Activated CD4-positive, alpha-beta memory T cell treated with anti-CD3 and anti-CD28 coated beads, Interleukin-2, amount 10 ng/mL, durations not matched to agents 7 days and 5 days (primary cell): ENCODE data around the gene DHX34. TPM values are rescaled to one million over a fixed set of nuclear protein-coding genes. Genes with fewer than 3 reads are reported as not detected.
"Not testable (repeated sequence)": the region's sequence is repeated elsewhere in the genome, so short reads cannot be mapped to it uniquely, and the experiment has no call there.

Experiments used
- CTCF ChIA-PET: fragments of 350-600 bp; sonication (Branson Sonifier 250); formaldehyde crosslinking; loops from one replicate; lab custom pipeline; 2021; ENCODE audit warnings: antibody characterized with exemption, inconsistent platforms; lab: Charles Lee
- POLR2A ChIA-PET: fragments of 350-600 bp; sonication (Branson Sonifier 250); formaldehyde crosslinking; loops from one replicate; lab custom pipeline; 2021; ENCODE audit warnings: antibody characterized with exemption; lab: Charles Lee
- DNase-seq: peaks from one replicate; pipeline ENCODE4 v3.0.0-alpha.2; 2020
- H3K27ac Mint-ChIP-seq: one replicate; pipeline ENCODE4 v1.8.0; 2021; ENCODE audit warnings: mild to moderate bottlenecking, mixed read lengths
- H3K27me3 Mint-ChIP-seq: one replicate; pipeline ENCODE4 v1.8.0; 2021; ENCODE audit warnings: mixed read lengths
- H3K36me3 Mint-ChIP-seq: one replicate; pipeline ENCODE4 v1.8.0; 2021; ENCODE audit warnings: low read depth, mixed read lengths
- H3K4me1 Mint-ChIP-seq: one replicate; pipeline ENCODE4 v1.8.0; 2021; ENCODE audit warnings: mixed read lengths
- H3K4me3 Mint-ChIP-seq: one replicate; pipeline ENCODE4 v1.8.0; 2021; ENCODE audit warnings: mild to moderate bottlenecking, mixed read lengths
- H3K9me3 Mint-ChIP-seq: one replicate; pipeline ENCODE4 v1.8.0; 2021; ENCODE audit warnings: mixed read lengths
- total RNA-seq, 2 experiments: library from RNA; stranded (reverse); gene quantifications; one replicate each; pipeline ENCODE4 v1.2.3, GENCODE V29; 2021

Gene DHX34
- total RNA-seq, 2 experiments from 2014 or later, result 10.3 to 10.5 TPM

DNA sequence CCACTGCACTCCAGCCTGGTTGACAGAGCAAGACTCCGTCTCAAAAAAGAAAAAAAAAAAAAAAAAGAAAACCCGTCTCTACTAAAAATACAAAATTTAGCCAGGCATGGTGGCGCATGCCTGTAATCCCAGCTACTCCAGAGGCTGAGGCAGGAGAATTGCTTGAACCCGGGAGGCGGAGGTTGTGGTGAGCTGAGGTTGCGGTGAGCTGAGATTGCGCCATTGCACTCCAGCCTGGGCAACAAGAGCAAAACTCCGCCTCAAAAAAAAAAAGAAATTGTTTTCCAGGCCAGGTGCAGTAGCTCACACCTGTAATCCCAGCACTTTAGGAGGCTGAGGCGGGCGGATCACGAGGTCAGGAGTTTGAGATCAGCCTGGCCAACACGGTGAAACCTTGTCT lies 37.5 kb downstream of the DHX34 start:
- H3K9me3 Mint-ChIP-seq, H3K4me3 Mint-ChIP-seq, DNase-seq, H3K27me3 Mint-ChIP-seq, H3K27ac Mint-ChIP-seq, H3K36me3 Mint-ChIP-seq, POLR2A ChIA-PET: not testable (repeated sequence)
- CTCF ChIA-PET, result interaction anchor here (0.7 kb wide), 1 partner anchor 961 kb away, joined by 3 read pairs; no protein-coding TSS in a partner anchor
- H3K4me1 Mint-ChIP-seq, result peaks cover 21% of the 10 kb centered on the region

GRCh38 chr19:47387623-47388022 lies 38.5 kb downstream of the DHX34 start:
- DNase-seq, CTCF ChIA-PET, H3K9me3 Mint-ChIP-seq, H3K4me3 Mint-ChIP-seq, H3K36me3 Mint-ChIP-seq, H3K27ac Mint-ChIP-seq, H3K27me3 Mint-ChIP-seq: not testable (repeated sequence)
- peaks cover 13% of the 10 kb centered on the region for H3K4me1 Mint-ChIP-seq
- POLR2A ChIA-PET, result interaction anchor here (0.9 kb wide), 1 partner anchor 109 kb away, joined by 3 read pairs; no protein-coding TSS in a partner anchor

GRCh38 chr19:47388721-47389120 lies 39.6 kb downstream of the DHX34 start:
- not testable (repeated sequence) for H3K27me3 Mint-ChIP-seq, H3K27ac Mint-ChIP-seq, H3K4me3 Mint-ChIP-seq, H3K9me3 Mint-ChIP-seq, H3K36me3 Mint-ChIP-seq, H3K4me1 Mint-ChIP-seq, DNase-seq
- ChIA-PET POLR2A (interaction anchor here (0.6 kb wide), 2 partner anchors 141 to 363 kb away, joined by 3 read pairs; no protein-coding TSS in a partner anchor), CTCF (interaction anchor here (0.6 to 4.4 kb wide), 5 partner anchors 10 to 881 kb away, joined by 3 to 77 read pairs (median 6); partner anchors contain the start of gene DHX34)

- no peak overlapping the region for H3K4me3 Mint-ChIP-seq
- H3K36me3 Mint-ChIP-seq, result no peaks in the 10 kb centered on the region
- DNase-seq, result no peak
- H3K27me3 Mint-ChIP-seq, result peaks cover 5% of the 10 kb centered on the region
- no peaks in the 10 kb centered on the region for H3K9me3 Mint-ChIP-seq
- CTCF ChIA-PET, result interaction anchor here (1.5 to 4.4 kb wide), 4 partner anchors 11 to 93 kb away, joined by 4 to 77 read pairs (median 20); partner anchors contain the start of gene DHX34
- POLR2A ChIA-PET, result interaction anchor here (0.6 kb wide), 2 partner anchors 142 to 363 kb away, joined by 3 read pairs; no protein-coding TSS in a partner anchor
- H3K4me1 Mint-ChIP-seq, result peaks cover 6% of the 10 kb centered on the region
- no peak overlapping the region for H3K27ac Mint-ChIP-seq
Observed at GRCh38 chr19:47389150-47389556, 40.0 kb downstream of the DHX34 start.

DNA sequence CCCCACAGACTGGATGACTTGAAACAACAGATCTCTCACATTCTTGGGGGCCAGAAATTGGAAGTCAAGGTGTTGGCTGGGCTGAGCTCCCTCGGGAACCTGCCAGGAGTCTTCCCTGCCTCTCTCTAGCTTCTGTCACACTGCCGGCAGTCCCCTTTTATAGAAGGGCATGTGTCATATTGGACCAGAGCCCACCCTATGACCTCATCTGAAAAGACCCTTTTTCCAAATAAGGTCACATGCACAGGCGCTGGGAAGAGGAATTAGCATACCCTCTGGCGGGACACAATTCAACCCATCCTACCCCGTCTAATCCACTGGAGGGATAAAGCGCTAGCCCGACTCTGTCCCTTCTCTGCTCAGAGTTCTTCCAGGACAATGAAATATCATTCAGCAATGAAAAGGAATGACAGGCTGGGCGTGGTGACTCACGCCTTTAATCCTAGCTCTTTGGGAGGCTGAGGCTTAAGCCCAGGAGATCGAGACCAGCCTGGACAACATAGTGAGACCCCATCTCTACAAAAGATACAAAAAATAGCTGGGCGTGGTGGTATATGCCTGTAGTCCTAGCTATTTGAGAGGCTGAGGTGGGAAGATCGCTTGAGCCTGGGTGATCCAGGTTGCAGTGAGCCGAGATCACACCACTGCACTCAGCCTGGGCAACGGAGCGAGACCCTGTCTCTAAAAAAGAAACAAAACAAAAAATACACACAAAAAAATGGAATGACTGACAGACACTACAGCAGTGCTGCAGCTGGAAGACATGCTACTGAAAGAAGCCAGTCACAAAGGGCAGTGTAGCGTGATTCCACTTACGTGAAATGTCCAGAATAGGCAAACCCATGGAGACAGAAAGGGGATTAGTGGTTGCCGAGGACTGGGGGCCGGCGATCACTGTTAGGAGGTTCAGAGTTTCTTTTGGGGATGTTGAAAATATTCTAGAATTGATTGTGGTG lies 41.7 kb downstream of the DHX34 start:
- no peak overlapping the region for H3K27ac Mint-ChIP-seq
- POLR2A ChIA-PET, result interaction anchor here (0.6 to 1.3 kb wide), 4 partner anchors 9 to 94 kb away, joined by 3 read pairs; no protein-coding TSS in a partner anchor
- CTCF ChIA-PET, result interaction anchor here (0.7 to 4.4 kb wide), 19 partner anchors 17 to 378 kb away, joined by 3 to 77 read pairs (median 4); partner anchors contain the start of genes DHX34 and INAFM1
- H3K4me1 Mint-ChIP-seq, result peaks cover 6% of the 10 kb centered on the region
- no peak for DNase-seq
- H3K9me3 Mint-ChIP-seq, result no peaks in the 10 kb centered on the region
- H3K4me3 Mint-ChIP-seq, result no peak overlapping the region
- no peaks in the 10 kb centered on the region for H3K36me3 Mint-ChIP-seq
- H3K27me3 Mint-ChIP-seq, result peaks cover 6% of the 10 kb centered on the region

DNA sequence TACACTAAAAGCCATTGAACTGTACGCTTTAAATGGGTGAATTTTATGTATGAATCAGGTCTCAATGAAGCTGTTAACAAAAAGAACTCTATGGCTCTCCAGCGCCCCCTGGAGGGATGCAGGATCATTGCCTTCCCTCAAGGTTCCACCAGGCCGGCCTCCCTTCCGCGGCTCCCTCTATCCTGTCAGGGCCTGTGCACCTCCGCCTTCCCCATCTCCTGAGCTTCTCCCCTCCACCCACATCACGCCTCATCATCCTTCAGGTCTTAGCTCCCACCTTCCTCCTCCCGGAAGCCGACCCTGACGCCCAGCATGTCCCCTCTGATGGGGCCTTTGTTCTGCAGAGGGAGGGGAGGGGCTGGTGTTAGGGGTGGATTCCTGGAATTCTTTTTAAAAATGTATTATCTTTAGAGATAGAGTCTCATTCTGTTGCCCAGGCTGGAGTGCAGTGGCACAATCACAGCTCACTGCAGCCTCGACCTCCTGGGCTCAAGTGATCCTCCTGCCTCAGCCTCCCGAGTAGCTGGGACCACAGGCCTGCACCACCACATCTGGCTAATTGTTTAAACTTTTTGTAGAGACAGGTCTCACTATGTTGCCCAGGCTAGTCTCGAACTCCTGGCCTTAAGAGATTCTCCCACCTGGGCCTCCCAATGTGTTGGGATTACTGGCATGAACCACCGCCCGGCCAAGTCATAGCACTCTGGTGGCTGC lies 42.6 kb downstream of the DHX34 start:
- peaks cover 6% of the 10 kb centered on the region for H3K27me3 Mint-ChIP-seq
- peaks cover 6% of the 10 kb centered on the region for H3K4me1 Mint-ChIP-seq
- peak; percentile 86 for DNase-seq
- H3K36me3 Mint-ChIP-seq, result no peaks in the 10 kb centered on the region
- H3K9me3 Mint-ChIP-seq, result no peaks in the 10 kb centered on the region
- no peak overlapping the region for H3K4me3 Mint-ChIP-seq
- CTCF ChIA-PET, result interaction anchor here (0.6 to 4.4 kb wide), 20 partner anchors 18 to 379 kb away, joined by 3 to 77 read pairs (median 4); partner anchors contain the start of genes DHX34 and INAFM1
- H3K27ac Mint-ChIP-seq, result no peak overlapping the region
- POLR2A ChIA-PET, result interaction anchor here (1.1 to 1.3 kb wide), 3 partner anchors 10 to 95 kb away, joined by 3 read pairs; no protein-coding TSS in a partner anchor

GRCh38 chr19:47398707-47399597 lies 49.8 kb downstream of the DHX34 start:
- Mint-ChIP-seq H3K4me1 (no peaks in the 10 kb centered on the region), H3K9me3 (no peaks in the 10 kb centered on the region), H3K36me3 (no peaks in the 10 kb centered on the region), H3K27ac (no peak overlapping the region), H3K4me3 (no peak overlapping the region), H3K27me3 (peaks cover 9% of the 10 kb centered on the region)
- ChIA-PET CTCF (no interaction called here), POLR2A (no interaction called here)
- no peak for DNase-seq

- ChIA-PET CTCF (interaction anchor here (0.6 kb wide), 1 partner anchor 889 kb away, joined by 5 read pairs; no protein-coding TSS in a partner anchor), POLR2A (no interaction called here)
- no peak for DNase-seq
- H3K27me3 Mint-ChIP-seq, result peaks cover 26% of the 10 kb centered on the region
- no peaks in the 10 kb centered on the region for H3K36me3 Mint-ChIP-seq
- no peaks in the 10 kb centered on the region for H3K9me3 Mint-ChIP-seq
- no peaks in the 10 kb centered on the region for H3K4me1 Mint-ChIP-seq
- H3K4me3 Mint-ChIP-seq, result no peak overlapping the region
- no peak overlapping the region for H3K27ac Mint-ChIP-seq
Observed at GRCh38 chr19:47402504-47402903, 53.4 kb downstream of the DHX34 start.

- peaks cover 38% of the 10 kb centered on the region for H3K27me3 Mint-ChIP-seq
- DNase-seq, result no peak
- no peaks in the 10 kb centered on the region for H3K36me3 Mint-ChIP-seq
- POLR2A ChIA-PET, result no interaction called here
- H3K9me3 Mint-ChIP-seq, result no peaks in the 10 kb centered on the region
- no peaks in the 10 kb centered on the region for H3K4me1 Mint-ChIP-seq
- H3K27ac Mint-ChIP-seq, result no peak overlapping the region
- CTCF ChIA-PET, result no interaction called here
- no peak overlapping the region for H3K4me3 Mint-ChIP-seq
Observed at GRCh38 chr19:47404334-47405196, 55.5 kb downstream of the DHX34 start.

- H3K27me3 Mint-ChIP-seq, result peaks cover 38% of the 10 kb centered on the region
- ChIA-PET CTCF (no interaction called here), POLR2A (no interaction called here)
Observed at GRCh38 chr19:47405197-47405550, 56.1 kb downstream of the DHX34 start.

DNA sequence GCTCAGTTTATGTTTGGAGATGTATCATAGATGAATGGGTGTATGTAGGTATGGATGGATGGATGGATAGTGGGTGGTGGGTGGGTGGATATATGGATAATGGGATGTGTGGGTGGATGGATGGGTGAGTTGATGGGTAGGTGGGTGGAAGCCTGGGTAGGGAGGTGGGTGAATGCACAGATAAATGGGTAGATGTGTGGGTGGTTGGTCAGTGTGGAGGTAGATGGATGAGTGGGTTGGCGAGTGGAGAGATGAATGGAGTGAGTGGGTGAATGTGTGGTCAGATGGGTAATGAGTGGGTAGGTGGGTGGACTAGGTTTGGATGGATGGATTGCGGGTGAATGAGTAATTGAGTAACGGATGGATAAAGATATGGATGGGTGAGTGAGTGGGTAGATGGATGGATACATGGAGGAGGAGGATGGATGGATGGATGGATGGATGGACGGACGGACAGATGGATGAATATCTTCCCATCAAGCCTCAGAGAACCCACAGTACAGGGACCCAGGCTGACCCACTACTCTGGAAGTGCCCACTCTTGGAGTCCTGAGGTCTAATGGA lies 56.8 kb downstream of the DHX34 start:
- no peaks in the 10 kb centered on the region for H3K4me1 Mint-ChIP-seq
- no peak for DNase-seq
- CTCF ChIA-PET, result no interaction called here
- peaks cover 38% of the 10 kb centered on the region for H3K27me3 Mint-ChIP-seq
- POLR2A ChIA-PET, result no interaction called here
- H3K27ac Mint-ChIP-seq, result no peak overlapping the region
- H3K36me3 Mint-ChIP-seq, result no peaks in the 10 kb centered on the region
- H3K9me3 Mint-ChIP-seq, result no peaks in the 10 kb centered on the region
- H3K4me3 Mint-ChIP-seq, result no peak overlapping the region

More at GRCh38 chr19:47405197-47405550, 56.1 kb downstream of the DHX34 start:
- H3K4me1 Mint-ChIP-seq, result no peaks in the 10 kb centered on the region
- H3K4me3 Mint-ChIP-seq, result no peak overlapping the region
- no peak overlapping the region for H3K27ac Mint-ChIP-seq
- H3K9me3 Mint-ChIP-seq, result no peaks in the 10 kb centered on the region
- H3K36me3 Mint-ChIP-seq, result no peaks in the 10 kb centered on the region
- DNase-seq, result no peak
